IMR-90 (cell line): ENCODE results near the gene ELP6. TPM values are rescaled to one million over a fixed set of nuclear protein-coding genes. Genes with fewer than 3 reads are reported as not detected.

ENCODE experiments used
- ATAC-seq: fragments of 200-7000 bp; cut with Tn5 transposase; 2 replicates; pipeline ENCODE4 v1.9.1; 2020; ENCODE audit warnings: low read depth, mild to moderate bottlenecking, moderate library complexity
- BruUV-seq: library from RNA; stranded (reverse); fragments of 400-500 nt; replicated peaks from 2 replicates; lab custom pipeline; 2021; lab: Mats Ljungman, UMichigan
- CTCF ChIA-PET: fragments of 300-600 bp; formaldehyde crosslinking; extraction: SDS; loops from one replicate; lab custom pipeline; 2021; ENCODE audit warnings: antibody characterized with exemption; lab: Yijun Ruan, JAX
- POLR2A ChIA-PET: fragments of 300-600 bp; sonication (Branson Sonifier 250); formaldehyde crosslinking; loops from one replicate; lab custom pipeline; 2022; ENCODE audit warnings: antibody characterized with exemption; ENCODE audit not compliant: unreplicated experiment; lab: Charles Lee
- DNase-seq: peaks from one replicate; pipeline ENCODE4 v3.0.0; 2013
- H2AFZ ChIP-seq: replicated peaks from 2 replicates; pipeline ENCODE3; 2013; ENCODE audit warnings: low read length, mild to moderate bottlenecking; ENCODE audit not compliant: poor library complexity
- H2AK5ac ChIP-seq: 2 replicates; pipeline ENCODE4 v1.6.1; 2013; ENCODE audit warnings: low read depth, low read length, inconsistent platforms
- H2AK9ac ChIP-seq: replicated peaks from 2 replicates; pipeline ENCODE3; 2013; ENCODE audit warnings: mild to moderate bottlenecking, low read depth, low read length, moderate library complexity; ENCODE audit not compliant: poor library complexity
- H2BK120ac ChIP-seq: 2 replicates; pipeline ENCODE4 v1.6.1; 2013; ENCODE audit warnings: low read depth, low read length, inconsistent platforms
- H2BK15ac ChIP-seq: 3 replicates; pipeline ENCODE4 v1.6.1; 2013; ENCODE audit warnings: low read depth, low read length, inconsistent platforms
- H2BK20ac ChIP-seq: 2 replicates; pipeline ENCODE4 v1.6.1; 2013; ENCODE audit warnings: low read depth, mild to moderate bottlenecking, inconsistent platforms, low read length, moderate library complexity
- H2BK5ac ChIP-seq: 2 replicates; pipeline ENCODE4 v1.6.1; 2013; ENCODE audit warnings: mild to moderate bottlenecking, low read depth, low read length, inconsistent platforms; ENCODE audit not compliant: poor library complexity, severe bottlenecking
- H3K14ac ChIP-seq: replicated peaks from 2 replicates; pipeline ENCODE4 v1.6.1; 2013; ENCODE audit warnings: low read depth, low read length, inconsistent platforms
- H3K18ac ChIP-seq: 2 replicates; pipeline ENCODE4 v1.6.1; 2013; ENCODE audit warnings: low read depth, low read length, control low read depth
- H3K23ac ChIP-seq: 2 replicates; pipeline ENCODE4 v1.6.1; 2013; ENCODE audit warnings: low read depth, low read length, inconsistent platforms
- H3K27ac ChIP-seq: 2 replicates; pipeline ENCODE4 v1.5.1; 2013; ENCODE audit warnings: mild to moderate bottlenecking, control low read depth, low read length; ENCODE audit not compliant: insufficient read depth
- H3K27me3 ChIP-seq: 2 replicates; pipeline ENCODE4 v1.6.1; 2013; ENCODE audit warnings: low read length; ENCODE audit not compliant: control insufficient read depth, insufficient read depth
- H3K36me3 ChIP-seq: 2 replicates; pipeline ENCODE4 v1.6.1; 2013; ENCODE audit warnings: low read length, mixed read lengths; ENCODE audit not compliant: control insufficient read depth, insufficient read depth
- H3K4ac ChIP-seq: 2 replicates; pipeline ENCODE4 v1.6.1; 2013; ENCODE audit warnings: low read depth, low read length, inconsistent platforms
- H3K4me1 ChIP-seq: 2 replicates; pipeline ENCODE4 v1.6.1; 2013; ENCODE audit warnings: low read length, mixed read lengths; ENCODE audit not compliant: control insufficient read depth, insufficient read depth
- H3K4me2 ChIP-seq: 2 replicates; pipeline ENCODE4 v1.6.1; 2013; ENCODE audit warnings: low read depth, mild to moderate bottlenecking, control low read depth, low read length, moderate library complexity
- H3K4me3 ChIP-seq: 2 replicates; pipeline ENCODE4 v1.5.1; 2013; ENCODE audit warnings: low read depth, mild to moderate bottlenecking, control low read depth, low read length, moderate library complexity; ENCODE audit not compliant: insufficient read depth
- H3K56ac ChIP-seq: 2 replicates; pipeline ENCODE4 v1.6.1; 2013; ENCODE audit warnings: low read length, inconsistent platforms; ENCODE audit not compliant: insufficient read depth; ENCODE audit errors: extremely low read depth
- H3K79me1 ChIP-seq, 2 experiments: 2 replicates each; pipeline ENCODE4 v1.6.1; 2013; ENCODE audit warnings: low read length in 2 of 2, inconsistent platforms in 1 of 2, low read depth in 1 of 2
- H3K9ac ChIP-seq: 2 replicates; pipeline ENCODE4 v1.6.1; 2013; ENCODE audit warnings: low read depth, low read length, control low read depth
- H3K9me1 ChIP-seq: 2 replicates; pipeline ENCODE4 v1.6.1; 2013; ENCODE audit warnings: low read length, inconsistent platforms; ENCODE audit not compliant: insufficient read depth
- H3K9me3 ChIP-seq: 2 replicates; pipeline ENCODE4 v1.6.1; 2013; ENCODE audit warnings: low read length; ENCODE audit not compliant: control insufficient read depth, insufficient read depth
- H4K20me1 ChIP-seq: 2 replicates; pipeline ENCODE4 v1.6.1; 2013; ENCODE audit warnings: low read length, inconsistent platforms; ENCODE audit not compliant: insufficient read depth
- H4K5ac ChIP-seq: 2 replicates; pipeline ENCODE4 v1.6.1; 2013; ENCODE audit warnings: mild to moderate bottlenecking, low read depth, low read length, control low read depth
- H4K8ac ChIP-seq, 2 experiments: 2 replicates each; pipeline ENCODE4 v1.6.1; 2013; ENCODE audit warnings: low read depth in 2 of 2, low read length in 2 of 2, control low read depth in 1 of 2, inconsistent platforms in 1 of 2
- H4K91ac ChIP-seq: 2 replicates; pipeline ENCODE4 v1.6.1; 2013; ENCODE audit warnings: low read depth, low read length, inconsistent platforms; ENCODE audit not compliant: insufficient read depth
- BHLHE40 ChIP-seq: fragments of 150-350 bp; IDR thresholded peaks from 2 replicates; pipeline ENCODE4 v1.6.1; 2016; ENCODE audit warnings: mild to moderate bottlenecking, low read depth, low read length
- CEBPB ChIP-seq: IDR thresholded peaks from 2 replicates; pipeline ENCODE4 v1.6.1; 2012; ENCODE audit warnings: low read depth, low read length, improper control_type of control experiment
- CHD1 ChIP-seq: IDR thresholded peaks from 2 replicates; pipeline ENCODE4 v1.6.1; 2012; ENCODE audit warnings: low read depth, low read length, improper control_type of control experiment
- FOS ChIP-seq: fragments of 150-350 bp; IDR thresholded peaks from 2 replicates; pipeline ENCODE4 v1.6.1; 2016; ENCODE audit warnings: low read depth, low read length
- MAFK ChIP-seq: IDR thresholded peaks from 2 replicates; pipeline ENCODE4 v1.6.1; 2012; ENCODE audit warnings: low read depth, low read length, improper control_type of control experiment
- MAZ ChIP-seq: IDR thresholded peaks from 2 replicates; pipeline ENCODE4 v1.6.1; 2012; ENCODE audit warnings: low read depth, mild to moderate bottlenecking, low read length, improper control_type of control experiment, moderate library complexity, borderline replicate concordance
- MXI1 ChIP-seq: IDR thresholded peaks from 2 replicates; pipeline ENCODE4 v1.6.1; 2012; ENCODE audit warnings: low read depth, mild to moderate bottlenecking, low read length, moderate library complexity, borderline replicate concordance
- NFE2L2 ChIP-seq: fragments of 150-350 bp; IDR thresholded peaks from 2 replicates; pipeline ENCODE4 v1.6.1; 2016; ENCODE audit warnings: low read depth, mild to moderate bottlenecking, low read length
- POLR2A ChIP-seq: IDR thresholded peaks from 2 replicates; pipeline ENCODE4 v1.6.1; 2012; ENCODE audit warnings: mild to moderate bottlenecking, low read depth, low read length
- RAD21 ChIP-seq: IDR thresholded peaks from 2 replicates; pipeline ENCODE4 v1.6.1; 2012; ENCODE audit warnings: low read length, improper control_type of control experiment
- RCOR1 ChIP-seq: IDR thresholded peaks from 2 replicates; pipeline ENCODE4 v1.6.1; 2012; ENCODE audit warnings: mild to moderate bottlenecking, low read length, improper control_type of control experiment; ENCODE audit not compliant: insufficient replicate concordance
- RFX5 ChIP-seq: IDR thresholded peaks from 2 replicates; pipeline ENCODE4 v1.8.0; 2012; ENCODE audit warnings: low read depth, mild to moderate bottlenecking, low read length, moderate library complexity
- SMC3 ChIP-seq: fragments of 150-350 bp; IDR thresholded peaks from 2 replicates; pipeline ENCODE4 v1.6.1; 2016; ENCODE audit warnings: low read depth, mild to moderate bottlenecking, antibody characterized with exemption, low read length, moderate library complexity
- dilution Hi-C: fragments of 300-500 bp; cut with HindIII; formaldehyde crosslinking; loops from one replicate; pipeline ENCODE4 v1.14.3; 2018; ENCODE audit warnings: low sequenced_read_pairs; ENCODE audit not compliant: unreplicated experiment
- in situ Hi-C: fragments of 300-500 bp; cut with MboI; formaldehyde crosslinking; loops from 3 replicates; pipeline ENCODE4 v1.14.3; 2019; ENCODE audit warnings: low sequenced_read_pairs, inconsistent platforms, mixed read lengths
- intact Hi-C: fragments of 100-400 bp; cut with micrococcal nuclease; formaldehyde crosslinking; loops from 2 replicates; pipeline ENCODE4 v1.10.0; 2022
- polyA plus RNA-seq, 3 experiments: library from polyadenylated mRNA; depleted of rRNA; stranded (reverse); fragments of >200 nt; gene quantifications; 2 replicates each; pipeline ENCODE4 v1.2.3, GENCODE V29; 2012; ENCODE audit warnings: low replicate concordance in 1 of 3
- total RNA-seq: library from RNA; depleted of rRNA; stranded (reverse); fragments of >200 nt; gene quantifications from 2 replicates; pipeline ENCODE4 v1.2.3, GENCODE V29; 2012
- TF ChIP-seq, protein P1 (sequence below): fragments of 150-350 bp; IDR thresholded peaks from 2 replicates; pipeline ENCODE4 v1.6.1; 2016; ENCODE audit warnings: low read depth, mild to moderate bottlenecking, low read length, moderate library complexity, borderline replicate concordance
- TF ChIP-seq, protein P2 (sequence below): fragments of 150-350 bp; IDR thresholded peaks from 2 replicates; pipeline ENCODE4 v1.6.1; 2017; ENCODE audit warnings: mild to moderate bottlenecking, antibody characterized with exemption, low read length, low read depth
- TF ChIP-seq, protein P3 (sequence below): conservative IDR thresholded peaks from 2 replicates; pipeline ENCODE4 v1.5.1; 2012; ENCODE audit warnings: mild to moderate bottlenecking, low read depth, low read length, improper control_type of control experiment

ELP6 gene
- total and polyA plus RNA-seq, 2 of the 4 experiments (the other 2 are of a cell fraction) = 31.4 to 44.9 TPM

DNA sequence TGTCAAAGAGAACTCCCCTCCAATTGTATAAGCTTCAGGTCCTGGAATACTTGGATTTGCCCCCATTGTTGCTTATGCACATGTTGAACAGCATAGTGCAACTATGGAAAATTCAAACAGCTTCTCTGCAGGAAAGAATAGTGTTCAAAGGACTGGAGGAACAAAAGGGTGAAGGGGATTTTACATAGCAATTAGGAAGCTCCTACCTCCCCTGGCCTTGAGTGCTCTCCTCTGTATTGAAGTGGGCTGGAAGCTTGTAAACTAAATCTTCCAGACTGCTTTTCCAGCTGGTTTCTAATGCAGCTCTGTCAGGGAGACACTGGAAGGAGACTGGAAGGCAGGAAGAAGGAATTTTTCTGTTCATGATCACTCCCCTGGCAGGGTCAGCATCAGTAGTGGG, 7.2 kb upstream of the ELP6 start:
- H2AK9ac ChIP-seq = peak overlapping the region; percentile 29
- H3K23ac ChIP-seq = no peak overlapping the region
- H3K56ac ChIP-seq = no peak overlapping the region
- no peaks in the 10 kb centered on the region for H3K36me3 ChIP-seq
- H3K27ac ChIP-seq = no peak overlapping the region
- H4K5ac ChIP-seq = no peak overlapping the region
- H3K4me1 ChIP-seq = no peaks in the 10 kb centered on the region
- no peak overlapping the region for H2BK5ac ChIP-seq
- in situ Hi-C loops (loop anchor here (5.0 kb wide), 1 partner anchor 267 kb away; no protein-coding TSS in a partner anchor), dilution Hi-C loops (no loop called here), intact Hi-C loops (loop anchor here (5.0 to 10.0 kb wide), 2 partner anchors 147 to 634 kb away; no protein-coding TSS in a partner anchor)
- no peak overlapping the region for H3K4ac ChIP-seq
- no peaks in the 10 kb centered on the region for H3K27me3 ChIP-seq
- DNase-seq (no peak), ATAC-seq (no peak)
- H3K9me3 ChIP-seq = no peaks in the 10 kb centered on the region
- no peak overlapping the region for H3K18ac ChIP-seq
- H4K8ac ChIP-seq = no peak overlapping the region
- no peaks in the 10 kb centered on the region for H4K20me1 ChIP-seq
- no peak overlapping the region for H2AFZ ChIP-seq
- H2BK120ac ChIP-seq = no peak overlapping the region
- H3K14ac ChIP-seq = no peak overlapping the region
- no peak overlapping the region for H3K4me3 ChIP-seq
- no peak overlapping the region for H2BK15ac ChIP-seq
- no peak overlapping the region for H3K9ac ChIP-seq
- H3K9me1 ChIP-seq = no peaks in the 10 kb centered on the region
- no peak overlapping the region for H4K91ac ChIP-seq
- TF ChIP-seq, protein P1, sequence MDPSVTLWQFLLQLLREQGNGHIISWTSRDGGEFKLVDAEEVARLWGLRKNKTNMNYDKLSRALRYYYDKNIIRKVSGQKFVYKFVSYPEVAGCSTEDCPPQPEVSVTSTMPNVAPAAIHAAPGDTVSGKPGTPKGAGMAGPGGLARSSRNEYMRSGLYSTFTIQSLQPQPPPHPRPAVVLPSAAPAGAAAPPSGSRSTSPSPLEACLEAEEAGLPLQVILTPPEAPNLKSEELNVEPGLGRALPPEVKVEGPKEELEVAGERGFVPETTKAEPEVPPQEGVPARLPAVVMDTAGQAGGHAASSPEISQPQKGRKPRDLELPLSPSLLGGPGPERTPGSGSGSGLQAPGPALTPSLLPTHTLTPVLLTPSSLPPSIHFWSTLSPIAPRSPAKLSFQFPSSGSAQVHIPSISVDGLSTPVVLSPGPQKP = no peak
- TF ChIP-seq, protein P2, sequence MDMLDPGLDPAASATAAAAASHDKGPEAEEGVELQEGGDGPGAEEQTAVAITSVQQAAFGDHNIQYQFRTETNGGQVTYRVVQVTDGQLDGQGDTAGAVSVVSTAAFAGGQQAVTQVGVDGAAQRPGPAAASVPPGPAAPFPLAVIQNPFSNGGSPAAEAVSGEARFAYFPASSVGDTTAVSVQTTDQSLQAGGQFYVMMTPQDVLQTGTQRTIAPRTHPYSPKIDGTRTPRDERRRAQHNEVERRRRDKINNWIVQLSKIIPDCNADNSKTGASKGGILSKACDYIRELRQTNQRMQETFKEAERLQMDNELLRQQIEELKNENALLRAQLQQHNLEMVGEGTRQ = no peak
- TF ChIP-seq, protein P3, sequence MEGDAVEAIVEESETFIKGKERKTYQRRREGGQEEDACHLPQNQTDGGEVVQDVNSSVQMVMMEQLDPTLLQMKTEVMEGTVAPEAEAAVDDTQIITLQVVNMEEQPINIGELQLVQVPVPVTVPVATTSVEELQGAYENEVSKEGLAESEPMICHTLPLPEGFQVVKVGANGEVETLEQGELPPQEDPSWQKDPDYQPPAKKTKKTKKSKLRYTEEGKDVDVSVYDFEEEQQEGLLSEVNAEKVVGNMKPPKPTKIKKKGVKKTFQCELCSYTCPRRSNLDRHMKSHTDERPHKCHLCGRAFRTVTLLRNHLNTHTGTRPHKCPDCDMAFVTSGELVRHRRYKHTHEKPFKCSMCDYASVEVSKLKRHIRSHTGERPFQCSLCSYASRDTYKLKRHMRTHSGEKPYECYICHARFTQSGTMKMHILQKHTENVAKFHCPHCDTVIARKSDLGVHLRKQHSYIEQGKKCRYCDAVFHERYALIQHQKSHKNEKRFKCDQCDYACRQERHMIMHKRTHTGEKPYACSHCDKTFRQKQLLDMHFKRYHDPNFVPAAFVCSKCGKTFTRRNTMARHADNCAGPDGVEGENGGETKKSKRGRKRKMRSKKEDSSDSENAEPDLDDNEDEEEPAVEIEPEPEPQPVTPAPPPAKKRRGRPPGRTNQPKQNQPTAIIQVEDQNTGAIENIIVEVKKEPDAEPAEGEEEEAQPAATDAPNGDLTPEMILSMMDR = no peak
- TF ChIP-seq CEBPB (no peak), CHD1 (no peak), MAZ (no peak), FOS (no peak), POLR2A (no peak), RFX5 (no peak), NFE2L2 (no peak), BHLHE40 (no peak), RAD21 (no peak), MXI1 (no peak), RCOR1 (no peak), MAFK (no peak), SMC3 (no peak)
- ChIA-PET POLR2A (no interaction called here), CTCF (interaction anchor here (0.7 kb wide), 1 partner anchor 269 kb away, joined by 4 read pairs; no protein-coding TSS in a partner anchor)
- no peaks in the 10 kb centered on the region for H3K79me1 ChIP-seq
- H2AK5ac ChIP-seq = no peak overlapping the region
- BruUV-seq = no TSS peak
- no peak overlapping the region for H2BK20ac ChIP-seq
- no peak overlapping the region for H3K4me2 ChIP-seq
